Ovary (tissue), 3 donors: ENCODE results near the gene ARNT2.

ENCODE experiments used
- POLR2A ChIP-seq: fragments of 450-650 bp; IDR thresholded peaks from one replicate; pipeline ENCODE4 v1.6.1; 2017; ENCODE audit warnings: antibody characterized with exemption, mild to moderate bottlenecking, moderate library complexity
- TF ChIP-seq, protein P1 (sequence below), 3 donors: fragments of 450-650 bp in 2 of 3; fragments of 200-600 bp in 1 of 3; IDR thresholded peaks; one replicate each; pipeline versions ENCODE4 v1.5.1 to v1.8.0; 2016 to 2022; ENCODE audit warnings: antibody characterized with exemption in 3 of 3, mild to moderate bottlenecking in 1 of 3
- donor health status: DM: no; HTN: no; CAD: no.

DNA sequence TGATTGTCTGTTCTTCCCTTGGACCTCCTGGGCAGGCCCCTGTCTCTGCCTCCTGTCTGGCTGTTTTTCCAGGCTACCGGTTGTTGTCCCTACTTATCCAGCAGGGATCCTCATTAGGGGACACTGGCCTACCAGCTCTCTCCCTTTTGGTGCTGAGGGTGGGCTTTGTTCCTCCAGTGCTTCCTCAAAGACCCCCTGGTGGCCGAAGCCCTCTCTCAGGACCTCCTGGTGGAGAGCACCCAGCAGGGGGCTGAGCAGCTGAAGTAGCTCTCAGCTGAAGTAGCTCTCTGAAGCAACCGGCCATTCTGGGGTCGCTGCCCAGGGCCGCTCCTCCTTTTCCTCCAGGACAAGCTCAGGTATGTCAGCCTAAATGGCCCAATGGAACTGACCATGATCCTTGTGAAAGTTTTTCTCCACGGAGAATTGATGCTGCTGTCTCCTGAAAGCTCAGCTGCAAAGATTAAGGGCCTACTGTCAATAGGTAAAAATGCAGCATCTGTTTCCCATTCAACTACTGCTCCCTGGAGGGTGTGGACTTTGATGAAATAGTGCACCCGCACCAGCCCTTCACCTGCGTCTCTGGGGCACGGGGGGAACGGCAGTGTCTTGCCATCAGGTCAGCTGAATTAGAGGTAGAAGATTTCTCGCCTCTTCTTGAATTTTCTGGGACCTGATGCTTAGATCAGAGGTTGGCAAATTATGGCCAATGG is 27.6 kb downstream of the ARNT2 start:
- TF ChIP-seq, protein P1, sequence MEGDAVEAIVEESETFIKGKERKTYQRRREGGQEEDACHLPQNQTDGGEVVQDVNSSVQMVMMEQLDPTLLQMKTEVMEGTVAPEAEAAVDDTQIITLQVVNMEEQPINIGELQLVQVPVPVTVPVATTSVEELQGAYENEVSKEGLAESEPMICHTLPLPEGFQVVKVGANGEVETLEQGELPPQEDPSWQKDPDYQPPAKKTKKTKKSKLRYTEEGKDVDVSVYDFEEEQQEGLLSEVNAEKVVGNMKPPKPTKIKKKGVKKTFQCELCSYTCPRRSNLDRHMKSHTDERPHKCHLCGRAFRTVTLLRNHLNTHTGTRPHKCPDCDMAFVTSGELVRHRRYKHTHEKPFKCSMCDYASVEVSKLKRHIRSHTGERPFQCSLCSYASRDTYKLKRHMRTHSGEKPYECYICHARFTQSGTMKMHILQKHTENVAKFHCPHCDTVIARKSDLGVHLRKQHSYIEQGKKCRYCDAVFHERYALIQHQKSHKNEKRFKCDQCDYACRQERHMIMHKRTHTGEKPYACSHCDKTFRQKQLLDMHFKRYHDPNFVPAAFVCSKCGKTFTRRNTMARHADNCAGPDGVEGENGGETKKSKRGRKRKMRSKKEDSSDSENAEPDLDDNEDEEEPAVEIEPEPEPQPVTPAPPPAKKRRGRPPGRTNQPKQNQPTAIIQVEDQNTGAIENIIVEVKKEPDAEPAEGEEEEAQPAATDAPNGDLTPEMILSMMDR (IDR thresholded peaks at IDR 0.05), result no peak
- TF ChIP-seq POLR2A, result no peak
